HL-60/S4 treated with retinoic acid at 250 ng/mL for 4 days and 3 days (cell line): ENCODE results near the gene EDAR.

Experiments used
- in situ Hi-C: fragments of 300-500 bp; cut with MboI; formaldehyde crosslinking; loops from 2 replicates; pipeline ENCODE4 v1.7.0; 2022; ENCODE audit warnings: low sequenced_read_pairs

The EDAR gene

GRCh38 chr2:109005686-109006204 lies 16.7 kb upstream of the EDAR start:
- in situ Hi-C loops: no loop called here

- in situ Hi-C loops: no loop called here
These were observed 12.2 kb upstream of the EDAR start for GRCh38 chr2:109001201-109001600.

GRCh38 chr2:109000738-109001137 lies 11.7 kb upstream of the EDAR start:
- in situ Hi-C loops: no loop called here

GRCh38 chr2:108998911-108999310 lies 9.9 kb upstream of the EDAR start:
- in situ Hi-C loops: no loop called here

- in situ Hi-C loops: no loop called here
These were observed 5.2 kb upstream of the EDAR start for GRCh38 chr2:108994178-108994577.

- in situ Hi-C loops: no loop called here
These were observed 4.3 kb upstream of the EDAR start for GRCh38 chr2:108993095-108993937.

- in situ Hi-C loops: no loop called here
These were observed 784 bp downstream of the EDAR start for GRCh38 chr2:108988076-108988795.

- in situ Hi-C loops: no loop called here
These were observed 2.0 kb downstream of the EDAR start for GRCh38 chr2:108986916-108987510.

- in situ Hi-C loops: no loop called here
These were observed 5.4 kb downstream of the EDAR start for GRCh38 chr2:108983610-108984009.

GRCh38 chr2:108983061-108983460 lies 6.0 kb downstream of the EDAR start:
- in situ Hi-C loops: no loop called here

GRCh38 chr2:108982259-108982679 lies 6.8 kb downstream of the EDAR start:
- in situ Hi-C loops: no loop called here

GRCh38 chr2:108981846-108982245 lies 7.2 kb downstream of the EDAR start:
- in situ Hi-C loops: no loop called here

GRCh38 chr2:108980076-108980475 lies 8.9 kb downstream of the EDAR start:
- in situ Hi-C loops: no loop called here

- in situ Hi-C loops: no loop called here
These were observed 9.6 kb downstream of the EDAR start for GRCh38 chr2:108979461-108979860.

- in situ Hi-C loops: no loop called here
These were observed 10.3 kb downstream of the EDAR start for GRCh38 chr2:108978709-108979111.

- in situ Hi-C loops: no loop called here
These were observed 13.2 kb downstream of the EDAR start for GRCh38 chr2:108975613-108976435.

- in situ Hi-C loops: no loop called here
These were observed 14.3 kb downstream of the EDAR start for GRCh38 chr2:108974674-108975073.

- in situ Hi-C loops: no loop called here
These were observed 16.4 kb downstream of the EDAR start for GRCh38 chr2:108972663-108973062.

- in situ Hi-C loops: no loop called here
These were observed 17.1 kb downstream of the EDAR start for GRCh38 chr2:108971661-108972566.

GRCh38 chr2:108970369-108970768 lies 18.7 kb downstream of the EDAR start:
- in situ Hi-C loops: no loop called here
